Heart left ventricle (tissue), 16 donors: Measurements from ENCODE around the gene EVA1C. TPM values are rescaled to one million over a fixed set of nuclear protein-coding genes. Genes with fewer than 3 reads are reported as not detected.

ENCODE experiments used
- ATAC-seq, 4 donors: fragments of 200-7000 bp; cut with Tn5 transposase; one replicate each; pipeline ENCODE4 v1.9.1; 2020 to 2022; ENCODE audit warnings: moderate library complexity in 4 of 4, mild to moderate bottlenecking in 3 of 4, moderate number of reproducible peaks in 1 of 4
- DNase-seq, 5 donors: peaks; one replicate each; pipeline ENCODE4 v3.0.0-alpha.2; 2020
- H3K27ac ChIP-seq, 12 donors: fragments of 200-600 bp; sonication (generic) in 4 of 12; one replicate each; pipeline versions ENCODE4 v1.5.0 to v1.8.0; 2016 to 2022; ENCODE audit warnings: mild to moderate bottlenecking in 2 of 12
- H3K27me3 ChIP-seq, 9 donors: fragments of 200-600 bp; sonication (generic) in 2 of 9; one replicate each; pipeline versions ENCODE4 v1.5.1 to v1.8.0; 2016 to 2022; ENCODE audit warnings: mild to moderate bottlenecking in 3 of 9
- H3K36me3 ChIP-seq, 9 donors: fragments of 200-600 bp; sonication (generic) in 2 of 9; one replicate each; pipeline versions ENCODE4 v1.5.0 to v1.8.0; 2018 to 2022; ENCODE audit warnings: mild to moderate bottlenecking in 2 of 9
- H3K4me1 ChIP-seq, 12 donors: fragments of 200-600 bp; sonication (generic) in 4 of 12; one replicate each; pipeline versions ENCODE4 v1.5.0 to v1.8.0; 2016 to 2022; ENCODE audit warnings: mild to moderate bottlenecking in 3 of 12
- H3K4me3 ChIP-seq, 12 donors: fragments of 200-600 bp; sonication (generic) in 4 of 12; one replicate each; pipeline versions ENCODE4 v1.5.0 to v1.8.0; 2017 to 2022; ENCODE audit warnings: mild to moderate bottlenecking in 9 of 12, moderate library complexity in 4 of 12
- H3K9me3 ChIP-seq, 12 donors: fragments of 200-600 bp; sonication (generic) in 4 of 12; one replicate each; pipeline versions ENCODE4 v1.5.0 to v1.8.0; 2016 to 2022; ENCODE audit warnings: mild to moderate bottlenecking in 1 of 12
- CTCF ChIP-seq, 12 donors: fragments of 200-600 bp; sonication (generic) in 4 of 12; IDR thresholded peaks; one replicate each; pipeline versions ENCODE4 v1.5.0 to v1.8.0; 2018 to 2022; ENCODE audit warnings: antibody characterized with exemption in 12 of 12, mild to moderate bottlenecking in 5 of 12
- POLR2A ChIP-seq, 2 donors: fragments of 450-650 bp; IDR thresholded peaks; one replicate each; pipeline ENCODE4 v1.6.1; 2017; ENCODE audit warnings: antibody characterized with exemption in 2 of 2, mild to moderate bottlenecking in 2 of 2, moderate library complexity in 2 of 2
- WGBS, 4 donors: extraction: QIAGEN DNeasy Blood & Tissue Kit in 2 of 4; methylation state at CpG; one replicate each; pipeline versions ENCODE4 v1.1.5 to v1.1.7; 2013 to 2018; 5-methylcytosine and 5-hydroxymethylcytosine counted together
- intact Hi-C, 10 donors: fragments of 100-400 bp; cut with DNase I; formaldehyde crosslinking; loops; one replicate each; pipeline versions ENCODE4 v1.11.1 to v1.14.2; 2022
- polyA plus RNA-seq, 2 donors: library from polyadenylated mRNA; stranded (reverse); fragments of 200-250 nt; gene quantifications; one replicate each; pipeline ENCODE4 v1.2.3, GENCODE V29; 2013
- total RNA-seq, 9 donors: library from RNA; depleted of rRNA in 2 of 9; stranded (reverse); fragments of >200 nt in 2 of 9; fragmentation: NEBNext Ultra II Directional in 3 of 9; extraction: Animal tissue kit (Norgen Biotek cat#: 25700) in 3 of 9; gene quantifications; one replicate each; pipeline versions ENCODE4 v1.1.0 to v1.2.4, GENCODE V29; 2016 to 2023
- donor health status: ischemic (EF 13 %, LVEDD 7.1; RV severe dilation, severe dysfunction).
- donor health status: healthy with polysubstance abuse.
- donor health status: DM: no; HTN: yes; CAD: no.
- donor health status: DM: no; HTN: no; CAD: no.
- donor health status: ischemic (EF 25% LVEDD 6.9; RV normal size, moderate dysfunction).
- donor health status: ischemic (EF 25% LVEDD 5.7; RV mildly dilated, moderate dysfunction).
- donor health status: healthy.
- donor health status: DM: yes; HTN: yes; CAD: no.
- donor health status: ischemic (EF 35%, LVEDD 5.7; RV mildly dilated, moderate dysfunction).
- donor health status: nonischemic (EF 11% LVEDD 7.7; RV severe dilation, severe dysfunction).
- donor health status: DM: yes; HTN: yes; CAD: no.
- donor health status: PGD.
- donor health status: ischemic (EF 29% LVEDD 5.4; RV normal size, mild dysfunction).
- donor health status: nonischemic (EF 23%, LVEDD 6.1; RV moderate dilation, normal function).

EVA1C gene
- total and polyA plus RNA-seq, 11 donors: 10.1 to 44.4 (median 19.7) TPM

- TF ChIP-seq CTCF (IDR thresholded peaks at IDR 0.05): no peak
- TF ChIP-seq POLR2A (IDR thresholded peaks at IDR 0.05): no peak
- intact Hi-C loops: loop anchor here in 1 of 10 donors (10.0 kb wide), 1 partner anchor 49 kb away; the partner anchor contains the start of gene EVA1C
- no peak for DNase-seq
- Histone ChIP-seq H3K36me3 (peaks cover 3 to 84% (median 45%) of the 10 kb centered on the region in 9 donors), H3K4me3 (no peak overlapping the region), H3K4me1 (peaks cover 0 to 17% (median 0%) of the 10 kb centered on the region in 12 donors), H3K27me3 (no peaks in the 10 kb centered on the region), H3K9me3 (no peaks in the 10 kb centered on the region), H3K27ac (peak overlapping the region in 5 of 12 donors; percentile 25 to 74 (median 37))
- no peak for ATAC-seq
- WGBS, 4 donors: 80 to 91% (median 90%) methylated on average over 7 of the region's 7 CpGs
Observed at GRCh38 chr21:32463367-32463766, 50.9 kb downstream of the EVA1C start.

DNA sequence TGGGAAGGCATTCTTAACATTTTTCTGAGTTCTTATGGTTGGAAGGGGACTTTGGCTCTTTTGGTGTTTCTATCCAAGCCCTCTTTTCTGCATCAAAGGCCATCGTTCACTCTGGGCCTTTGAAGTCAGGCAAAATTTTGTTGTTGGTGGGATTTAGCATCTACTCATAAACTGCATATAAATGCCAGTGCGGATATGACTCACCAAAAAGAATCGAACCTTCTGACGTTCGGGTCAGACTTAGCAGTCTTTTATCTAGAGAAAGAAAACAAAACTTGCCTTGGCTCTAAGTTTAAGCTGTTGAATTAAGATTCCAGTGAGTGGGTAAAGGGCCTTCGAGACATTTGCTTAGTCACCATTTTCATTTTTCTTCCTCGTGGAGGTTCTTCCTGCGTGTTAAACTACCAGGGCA, 51.4 kb downstream of the EVA1C start:
- WGBS, 4 donors: 72 to 80% (median 74%) methylated on average over 8 of the region's 8 CpGs
- Histone ChIP-seq H3K27me3 (no peaks in the 10 kb centered on the region), H3K4me3 (no peak overlapping the region), H3K36me3 (peaks cover 1 to 84% (median 45%) of the 10 kb centered on the region in 9 donors), H3K9me3 (no peaks in the 10 kb centered on the region), H3K4me1 (peaks cover 0 to 17% (median 0%) of the 10 kb centered on the region in 12 donors), H3K27ac (peak overlapping the region in 9 of 12 donors; percentile 13 to 74 (median 41))
- intact Hi-C loops: loop anchor here in 1 of 10 donors (10.0 kb wide), 1 partner anchor 49 kb away; the partner anchor contains the start of gene EVA1C
- TF ChIP-seq CTCF (IDR thresholded peaks at IDR 0.05) (no peak), POLR2A (IDR thresholded peaks at IDR 0.05) (no peak)
- ATAC-seq: peak in 3 of 4 donors; percentile 53 to 63 (median 57)
- no peak for DNase-seq

DNA sequence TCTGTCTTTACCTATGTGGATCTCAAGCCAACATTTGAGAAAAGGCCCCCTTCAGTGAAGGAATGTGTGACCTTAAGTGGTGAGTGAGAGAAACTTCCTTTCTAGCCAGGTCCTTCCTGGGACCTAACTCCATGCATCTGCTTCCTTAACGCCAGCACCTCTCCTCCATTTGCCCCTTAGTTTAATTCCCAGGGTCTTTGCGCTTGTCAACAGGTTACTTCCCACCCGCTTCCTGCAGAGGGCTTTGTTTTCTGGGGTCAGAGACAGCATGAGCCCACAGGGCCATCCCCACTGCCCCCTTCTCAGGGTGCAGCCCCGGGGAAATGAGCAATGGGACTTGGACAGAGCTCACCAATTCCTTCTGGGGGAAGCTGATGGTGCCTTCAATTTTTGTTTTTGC, 54.8 kb downstream of the EVA1C start:
- DNase-seq (no peak), ATAC-seq (no peak)
- no peaks in the 10 kb centered on the region for H3K27me3 ChIP-seq
- H3K4me3 ChIP-seq: no peak overlapping the region
- H3K4me1 ChIP-seq: peaks cover 0 to 17% (median 0%) of the 10 kb centered on the region in 12 donors
- no peaks in the 10 kb centered on the region for H3K9me3 ChIP-seq
- intact Hi-C loops: loop anchor here in 1 of 10 donors (10.0 kb wide), 1 partner anchor 52 kb away; the partner anchor contains the start of gene EVA1C
- TF ChIP-seq POLR2A (IDR thresholded peaks at IDR 0.05) (no peak), CTCF (IDR thresholded peaks at IDR 0.05) (no peak)
- peaks cover 0 to 84% (median 51%) of the 10 kb centered on the region in 9 donors for H3K36me3 ChIP-seq
- H3K27ac ChIP-seq: no peak overlapping the region
- 88 to 96% (median 91%) methylated on average over 4 of the region's 4 CpGs for WGBS, 4 donors

DNA sequence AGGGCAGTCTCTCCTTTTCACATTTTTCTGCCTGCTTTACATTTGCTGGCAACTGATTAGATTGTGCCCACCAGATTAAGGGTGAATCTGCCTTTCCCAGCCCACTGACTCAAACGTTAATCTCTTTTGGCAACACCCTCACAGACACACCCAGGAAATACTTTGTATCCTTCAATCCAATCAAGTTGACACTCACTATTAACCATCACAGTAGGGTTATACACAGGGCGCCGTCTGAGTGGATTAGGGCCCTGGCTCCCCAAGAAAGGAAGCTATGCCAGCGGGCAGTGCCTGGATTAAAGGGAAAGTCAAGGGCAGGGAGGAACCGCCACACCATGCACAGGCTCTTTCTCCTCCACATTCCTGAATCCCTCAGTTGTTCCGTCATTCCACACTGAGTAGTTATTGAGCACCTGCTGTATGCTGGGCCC, 56.2 kb downstream of the EVA1C start:
- Histone ChIP-seq H3K27me3 (no peaks in the 10 kb centered on the region), H3K4me1 (peaks cover 0 to 10% (median 0%) of the 10 kb centered on the region in 12 donors), H3K9me3 (no peaks in the 10 kb centered on the region), H3K27ac (no peak overlapping the region), H3K36me3 (peaks cover 0 to 88% (median 61%) of the 10 kb centered on the region in 9 donors), H3K4me3 (no peak overlapping the region)
- no peak for ATAC-seq
- intact Hi-C loops: loop anchor here in 1 of 10 donors (10.0 kb wide), 1 partner anchor 54 kb away; the partner anchor contains the start of gene EVA1C
- DNase-seq: no peak
- TF ChIP-seq CTCF (IDR thresholded peaks at IDR 0.05): no peak
- no peak for TF ChIP-seq POLR2A (IDR thresholded peaks at IDR 0.05)
- 78 to 80% (median 79%) methylated on average over 6 of the region's 6 CpGs for WGBS, 4 donors
